Measurements from ENCODE around the gene DHX38.

DHX38 gene

GRCh38 chr16:72083778-72084404 lies 9.8 kb upstream of the DHX38 start:
- no peak for DNase-seq (ENCODE audit: low read depth in 1 of 2, low spot score in 1 of 2)

DNA sequence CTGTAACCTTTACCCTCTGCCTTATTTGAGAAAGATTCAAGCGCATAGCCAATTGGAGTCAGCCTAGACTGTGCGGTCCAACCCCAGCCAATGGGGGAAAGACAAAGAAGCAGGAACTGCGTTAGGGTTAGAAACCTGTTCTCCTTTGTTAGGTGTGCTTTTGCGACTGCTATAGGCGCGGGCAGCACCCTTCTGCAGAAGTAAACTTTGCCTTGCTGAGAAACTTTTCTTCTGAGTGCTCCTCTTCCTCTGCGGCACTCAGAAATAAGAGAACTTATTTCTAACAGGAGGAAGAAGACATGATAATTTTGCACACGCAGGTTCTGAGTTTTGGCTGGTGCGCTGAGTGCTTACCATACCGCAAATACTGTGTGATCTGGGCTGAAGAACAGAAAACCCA lies 9.2 kb upstream of the DHX38 start:
- no peak for DNase-seq (ENCODE audit: low read depth in 1 of 2, low spot score in 1 of 2)

GRCh38 chr16:72085002-72085401 lies 8.6 kb upstream of the DHX38 start:
- DNase-seq (ENCODE audit: low read depth in 1 of 2, low spot score in 1 of 2), result no peak

GRCh38 chr16:72091217-72091616 lies 2.4 kb upstream of the DHX38 start:
- DNase-seq (ENCODE audit: low read depth in 1 of 2, low spot score in 1 of 2), result no peak

DNA sequence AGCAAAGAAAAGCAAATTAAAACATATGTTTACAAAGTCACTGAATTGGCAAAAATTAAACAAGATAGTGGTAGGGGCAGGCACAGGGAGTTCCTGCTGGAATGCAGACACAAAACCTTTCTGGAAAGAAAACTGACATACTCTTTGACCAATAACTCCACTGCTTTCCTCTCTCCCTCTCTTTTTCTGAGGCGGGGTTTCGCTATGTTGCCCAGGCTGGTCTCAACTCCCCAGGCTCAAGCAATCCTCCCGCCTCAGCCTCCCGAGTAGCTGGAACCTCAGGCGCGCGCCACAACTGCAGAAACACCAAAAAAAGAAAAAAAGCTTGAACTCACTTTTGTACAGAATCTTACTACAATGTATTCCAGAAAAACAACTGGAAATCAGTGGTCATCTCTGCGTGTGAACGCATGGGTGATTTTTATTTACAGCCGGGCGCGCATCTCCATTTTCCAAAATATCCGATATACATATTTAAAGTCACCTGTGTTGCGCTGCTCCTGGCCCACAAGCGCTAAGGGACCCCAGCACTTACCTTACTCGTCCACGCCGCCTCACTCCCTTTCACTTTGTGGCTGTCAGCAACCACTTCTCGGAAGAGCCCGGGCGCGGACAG lies 707 bp upstream of the DHX38 start:
- DNase-seq (ENCODE audit: low read depth in 1 of 2, low spot score in 1 of 2), result no peak

- DNase-seq (ENCODE audit: low read depth in 1 of 2, low spot score in 1 of 2), result peak in 1 of 2 donors; percentile 8
Observed at GRCh38 chr16:72094266-72094610, 591 bp downstream of the DHX38 start.

- no peak for DNase-seq (ENCODE audit: low read depth in 1 of 2, low spot score in 1 of 2)
Observed at GRCh38 chr16:72098936-72099335, 5.3 kb downstream of the DHX38 start.

- no peak for DNase-seq (ENCODE audit: low read depth in 1 of 2, low spot score in 1 of 2)
Observed at GRCh38 chr16:72099377-72099818, 5.8 kb downstream of the DHX38 start.

DNA sequence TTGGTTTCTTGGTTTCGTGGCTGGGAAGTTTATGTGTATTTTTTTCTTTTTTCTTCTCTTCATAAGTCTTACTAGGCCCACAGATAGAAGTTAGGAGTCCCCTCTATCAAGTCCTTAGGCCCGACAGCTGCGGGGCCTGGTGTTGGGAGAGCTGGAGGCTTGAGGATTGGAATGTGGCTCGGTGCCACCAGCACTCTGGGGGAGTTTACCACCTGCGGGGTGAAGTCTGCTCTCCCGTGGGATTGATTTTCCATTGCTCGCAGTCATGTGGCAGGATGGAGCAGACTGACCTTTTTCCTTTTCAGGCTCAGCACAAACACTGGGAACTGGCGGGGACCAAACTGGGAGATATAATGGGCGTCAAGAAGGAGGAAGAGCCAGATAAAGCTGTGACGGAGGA lies 7.5 kb downstream of the DHX38 start:
- DNase-seq (ENCODE audit: low read depth in 1 of 2, low spot score in 1 of 2), result no peak

- no peak for DNase-seq (ENCODE audit: low read depth in 1 of 2, low spot score in 1 of 2)
Observed at GRCh38 chr16:72104905-72105304, 11.3 kb downstream of the DHX38 start.

DNA sequence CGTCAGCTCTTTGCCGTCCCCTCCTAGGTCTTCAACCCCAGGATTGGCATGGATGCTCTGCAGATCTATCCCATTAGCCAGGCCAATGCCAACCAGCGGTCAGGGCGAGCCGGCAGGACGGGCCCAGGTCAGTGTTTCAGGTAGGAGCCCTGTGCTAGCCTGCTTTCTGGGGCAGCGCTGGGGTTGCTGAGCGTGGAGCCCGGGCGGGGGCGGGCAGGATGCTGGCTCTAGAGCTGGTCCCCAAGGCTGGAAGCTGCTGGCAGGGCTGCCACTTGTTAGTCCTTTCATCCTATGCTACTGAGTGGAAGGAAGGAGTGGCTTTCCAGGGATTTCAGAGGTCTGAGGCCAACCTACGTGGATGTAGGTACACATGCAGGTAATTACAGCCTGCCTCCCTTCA lies 12.3 kb downstream of the DHX38 start:
- DNase-seq (ENCODE audit: low read depth in 1 of 2, low spot score in 1 of 2), result no peak

DNA sequence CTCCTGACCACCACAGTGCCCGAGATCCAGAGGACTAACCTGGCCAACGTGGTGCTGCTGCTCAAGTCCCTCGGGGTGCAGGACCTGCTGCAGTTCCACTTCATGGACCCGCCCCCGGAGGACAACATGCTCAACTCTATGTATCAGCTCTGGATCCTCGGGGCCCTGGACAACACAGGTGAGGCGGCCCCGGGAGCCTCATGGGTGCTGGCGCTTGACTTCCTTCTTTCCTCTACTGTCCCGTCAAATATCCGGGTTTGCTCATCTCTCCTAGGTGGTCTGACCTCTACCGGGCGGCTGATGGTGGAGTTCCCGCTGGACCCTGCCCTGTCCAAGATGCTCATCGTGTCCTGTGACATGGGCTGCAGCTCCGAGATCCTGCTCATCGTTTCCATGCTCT lies 13.7 kb downstream of the DHX38 start:
- no peak for DNase-seq (ENCODE audit: low read depth in 1 of 2, low spot score in 1 of 2)

GRCh38 chr16:72108353-72109102 lies 14.9 kb downstream of the DHX38 start:
- no peak for DNase-seq (ENCODE audit: low read depth in 1 of 2, low spot score in 1 of 2)

DNA sequence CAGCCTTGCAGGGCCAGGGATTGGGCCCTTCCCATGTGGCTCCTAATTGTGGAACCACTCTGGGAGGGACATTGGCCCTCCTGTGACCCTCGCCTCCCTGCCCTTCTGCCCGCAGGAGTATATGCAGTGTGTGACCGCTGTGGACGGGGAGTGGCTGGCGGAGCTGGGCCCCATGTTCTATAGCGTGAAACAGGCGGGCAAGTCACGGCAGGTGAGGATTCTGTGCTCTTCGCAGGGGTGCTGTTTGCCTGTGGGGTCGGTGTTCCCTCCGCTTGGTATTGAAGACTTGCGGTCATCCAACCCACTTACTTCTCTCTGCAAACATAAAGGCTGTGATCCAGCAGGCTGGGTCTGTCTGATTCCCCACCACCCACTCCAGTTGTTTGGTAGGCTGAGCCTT lies 15.7 kb downstream of the DHX38 start:
- DNase-seq (ENCODE audit: low read depth in 1 of 2, low spot score in 1 of 2), result no peak

- DNase-seq (ENCODE audit: low read depth in 1 of 2, low spot score in 1 of 2), result no peak
Observed at GRCh38 chr16:72109966-72110530, 16.4 kb downstream of the DHX38 start.

- no peak for DNase-seq (ENCODE audit: low read depth in 1 of 2, low spot score in 1 of 2)
Observed at GRCh38 chr16:72110662-72111615, 17.3 kb downstream of the DHX38 start.

DNA sequence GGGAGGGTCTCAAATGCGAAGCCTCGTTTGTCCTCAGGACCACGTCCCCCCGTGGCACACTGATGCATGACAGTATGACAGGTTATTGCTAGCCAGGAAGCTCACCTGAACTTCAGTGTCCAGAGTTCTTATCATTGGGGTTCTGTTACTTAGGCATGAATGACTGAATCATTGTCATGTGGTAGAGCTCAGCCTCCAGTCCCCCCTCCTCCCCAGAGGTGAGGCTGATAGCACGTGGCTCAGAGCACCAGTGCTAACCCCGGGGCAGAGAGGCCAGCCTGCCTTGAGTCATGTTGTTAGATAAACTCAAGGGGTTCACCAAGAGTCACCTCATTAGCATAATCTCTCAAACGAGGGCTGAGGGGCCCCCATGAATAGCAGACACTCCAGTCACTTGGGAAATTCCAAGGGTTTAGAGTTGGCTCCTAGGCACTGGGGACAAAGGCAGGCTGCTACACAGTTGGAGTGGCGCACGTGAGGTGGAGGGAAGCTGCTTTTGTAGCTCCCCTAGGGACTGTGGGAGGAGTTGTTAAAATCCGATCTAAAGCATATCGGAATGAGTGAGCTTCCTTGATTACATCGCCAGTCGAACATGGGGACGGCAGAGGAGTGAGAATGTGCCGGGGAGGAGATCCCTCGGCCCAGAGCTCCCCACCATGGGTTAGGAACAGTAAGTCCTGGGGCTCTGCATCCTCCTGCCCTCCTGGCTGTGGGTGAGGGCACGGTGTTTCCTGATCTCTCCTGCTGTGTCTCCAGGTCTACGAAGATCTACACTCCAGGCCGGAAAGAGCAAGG lies 18.2 kb downstream of the DHX38 start:
- no peak for DNase-seq (ENCODE audit: low read depth in 1 of 2, low spot score in 1 of 2)

GRCh38 chr16:72112452-72112792 lies 18.8 kb downstream of the DHX38 start:
- no peak for DNase-seq (ENCODE audit: low read depth in 1 of 2, low spot score in 1 of 2)

- no peak for DNase-seq (ENCODE audit: low read depth in 1 of 2, low spot score in 1 of 2)
Observed at GRCh38 chr16:72112906-72113615, 19.4 kb downstream of the DHX38 start.

- DNase-seq (ENCODE audit: low read depth in 1 of 2, low spot score in 1 of 2), result no peak
Observed at GRCh38 chr16:72113616-72113945, 19.9 kb downstream of the DHX38 start.

Data from stimulated activated CD4-positive, alpha-beta T cell treated with anti-CD3 and anti-CD28 coated beads, Interleukin-15, amount 100 ng/mL, for 1 hour (primary cell).